GM23338 (cell line): ENCODE measurements around the gene G6PD. TPM values are rescaled to one million over a fixed set of nuclear protein-coding genes. Genes with fewer than 3 reads are reported as not detected.

Source experiments
- ATAC-seq: fragments of 200-7000 bp; cut with Tn5 transposase; 3 replicates; pipeline ENCODE4 v1.9.1; 2020
- DNase-seq: peaks from one replicate; pipeline ENCODE4 v3.0.0-alpha.2; 2015; ENCODE audit warnings: low spot score
- H2AFZ ChIP-seq: fragments of 200-600 bp; sonication (generic); 2 replicates; pipeline ENCODE4 v1.8.0; 2016; ENCODE audit warnings: antibody characterized with exemption, mild to moderate bottlenecking, moderate library complexity
- H3F3A ChIP-seq: fragments of 200-600 bp; sonication (generic); replicated peaks from 2 replicates; pipeline ENCODE4 v1.8.0; 2017; ENCODE audit warnings: antibody characterized with exemption, mixed run types, low read depth
- H3K27ac ChIP-seq: fragments of 200-600 bp; sonication (generic); 2 replicates; pipeline ENCODE4 v1.6.1; 2016; ENCODE audit warnings: low read depth
- H3K27me3 ChIP-seq: fragments of 200-600 bp; sonication (generic); 2 replicates; pipeline ENCODE4 v1.8.0; 2016; ENCODE audit warnings: mild to moderate bottlenecking, mixed run types, moderate library complexity; ENCODE audit not compliant: insufficient read depth
- H3K36me3 ChIP-seq: fragments of 200-600 bp; sonication (generic); 2 replicates; pipeline ENCODE4 v1.8.0; 2016; ENCODE audit warnings: mild to moderate bottlenecking; ENCODE audit not compliant: insufficient read depth
- H3K4me1 ChIP-seq: fragments of 200-600 bp; sonication (generic); 2 replicates; pipeline ENCODE4 v1.8.0; 2016; ENCODE audit warnings: mild to moderate bottlenecking, moderate library complexity; ENCODE audit not compliant: insufficient read depth
- H3K4me2 ChIP-seq: fragments of 200-600 bp; sonication (generic); 2 replicates; pipeline ENCODE4 v1.7.1; 2017; ENCODE audit warnings: mixed run types
- H3K4me3 ChIP-seq: fragments of 200-600 bp; sonication (generic); 2 replicates; pipeline ENCODE4 v1.6.1; 2016; ENCODE audit warnings: mixed run types
- H3K79me2 ChIP-seq: fragments of 200-600 bp; sonication (generic); replicated peaks from 2 replicates; pipeline ENCODE4 v1.8.0; 2017; ENCODE audit warnings: mild to moderate bottlenecking; ENCODE audit not compliant: insufficient read depth
- H3K9me2 ChIP-seq: fragments of 200-600 bp; sonication (generic); 2 replicates; pipeline ENCODE4 v1.8.0; 2017; ENCODE audit not compliant: insufficient read depth
- H4K20me1 ChIP-seq: fragments of 200-600 bp; sonication (generic); replicated peaks from 2 replicates; pipeline ENCODE4 v1.8.0; 2017; ENCODE audit warnings: mild to moderate bottlenecking; ENCODE audit not compliant: insufficient read depth
- H3K27ac Mint-ChIP-seq: 2 replicates; pipeline ENCODE4 v1.8.0; 2020; ENCODE audit warnings: inconsistent platforms, mild to moderate bottlenecking, moderate library complexity, mixed read lengths
- H3K27me3 Mint-ChIP-seq: 3 replicates; pipeline ENCODE4 v1.8.0; 2022; ENCODE audit warnings: low read depth, mild to moderate bottlenecking, moderate library complexity, mixed read lengths, inconsistent platforms; ENCODE audit not compliant: insufficient read depth, poor library complexity
- H3K36me3 Mint-ChIP-seq: 3 replicates; pipeline ENCODE4 v1.8.0; 2021; ENCODE audit warnings: low read depth, mild to moderate bottlenecking, inconsistent platforms, moderate library complexity, mixed read lengths
- H3K4me1 Mint-ChIP-seq: 3 replicates; pipeline ENCODE4 v1.8.0; 2020; ENCODE audit warnings: mild to moderate bottlenecking, inconsistent platforms, mixed read lengths
- H3K4me3 Mint-ChIP-seq: 3 replicates; pipeline ENCODE4 v1.8.0; 2021; ENCODE audit warnings: moderate library complexity, mild to moderate bottlenecking, inconsistent platforms, mixed read lengths
- H3K9me3 Mint-ChIP-seq: 3 replicates; pipeline ENCODE4 v1.8.0; 2020; ENCODE audit warnings: moderate library complexity, mild to moderate bottlenecking, inconsistent platforms, mixed read lengths
- CREB1 ChIP-seq: fragments of 250-450 bp; sonication (Bioruptor Pico); IDR thresholded peaks from 2 replicates; pipeline ENCODE4 v1.5.0; 2020; ENCODE audit warnings: low read depth, mild to moderate bottlenecking, moderate library complexity
- CTCF ChIP-seq, 2 experiments: fragments of 200-600 bp in 1 of 2; sonication (generic) in 1 of 2; conservative IDR thresholded peaks; 2 replicates each; pipeline versions ENCODE4 v1.5.1 to v1.6.1; 2016 to 2017; ENCODE audit warnings: antibody characterized with exemption in 2 of 2, low read depth in 2 of 2, mild to moderate bottlenecking in 2 of 2, moderate library complexity in 1 of 2
- EZH2 ChIP-seq: fragments of 200-600 bp; sonication (generic); IDR thresholded peaks from one replicate; pipeline ENCODE4 v1.8.0; 2017; ENCODE audit warnings: antibody characterized with exemption, mild to moderate bottlenecking, low read depth; ENCODE audit not compliant: unreplicated experiment
- EZH2phosphoT487 ChIP-seq: fragments of 200-600 bp; sonication (generic); IDR thresholded peaks from one replicate; pipeline ENCODE4 v1.8.1; 2018; ENCODE audit warnings: antibody characterized with exemption; ENCODE audit not compliant: unreplicated experiment
- JUNB ChIP-seq: IDR thresholded peaks from one replicate; pipeline ENCODE4 v1.6.1; 2016; ENCODE audit warnings: antibody characterized with exemption; ENCODE audit not compliant: unreplicated experiment
- NANOG ChIP-seq: IDR thresholded peaks from 2 replicates; pipeline ENCODE4 v1.6.1; 2016; ENCODE audit warnings: antibody characterized with exemption, borderline replicate concordance
- POLR2AphosphoS5 ChIP-seq: IDR thresholded peaks from 2 replicates; pipeline ENCODE4 v1.6.1; 2016; ENCODE audit warnings: antibody characterized with exemption, low read depth
- REST ChIP-seq: IDR thresholded peaks from one replicate; pipeline ENCODE4 v1.6.1; 2018; ENCODE audit warnings: antibody characterized with exemption; ENCODE audit not compliant: unreplicated experiment
- STAT1 ChIP-seq: IDR thresholded peaks from one replicate; pipeline ENCODE4 v1.6.1; 2016; ENCODE audit warnings: antibody characterized with exemption; ENCODE audit not compliant: unreplicated experiment
- ZNF114 ChIP-seq: fragments of 250-450 bp; sonication (Bioruptor Pico); IDR thresholded peaks from 2 replicates; pipeline ENCODE4 v1.5.0; 2020; ENCODE audit warnings: mild to moderate bottlenecking, moderate library complexity
- ZNF331 ChIP-seq: fragments of 250-450 bp; sonication (Bioruptor Pico); IDR thresholded peaks from 2 replicates; pipeline ENCODE4 v1.5.0; 2020; ENCODE audit warnings: low read depth, mild to moderate bottlenecking, moderate library complexity
- ZNF462 ChIP-seq: fragments of 250-450 bp; sonication (Bioruptor Pico); IDR thresholded peaks from 2 replicates; pipeline ENCODE4 v1.5.0; 2020; ENCODE audit warnings: mild to moderate bottlenecking, moderate library complexity
- polyA plus RNA-seq: library from polyadenylated mRNA; unstranded; fragments of >200 nt; fragmentation: Nextera tagmentation; extraction: Ambion mirVana; gene quantifications from 2 replicates; pipeline ENCODE4 v1.2.1, GENCODE V29; 2016
- total RNA-seq: library from RNA; depleted of rRNA; stranded (reverse); fragments of >200 nt; shearing (Covaris generic); gene quantifications from 2 replicates; pipeline ENCODE4 v1.2.3, GENCODE V29; 2014
- TF ChIP-seq, protein P1 (sequence below): IDR thresholded peaks from 2 replicates; pipeline ENCODE4 v1.6.1; 2016; ENCODE audit warnings: antibody characterized with exemption

Gene G6PD
- total and polyA plus RNA-seq, 2 experiments from 2014 or later, result 14.4 to 66.7 TPM

DNA sequence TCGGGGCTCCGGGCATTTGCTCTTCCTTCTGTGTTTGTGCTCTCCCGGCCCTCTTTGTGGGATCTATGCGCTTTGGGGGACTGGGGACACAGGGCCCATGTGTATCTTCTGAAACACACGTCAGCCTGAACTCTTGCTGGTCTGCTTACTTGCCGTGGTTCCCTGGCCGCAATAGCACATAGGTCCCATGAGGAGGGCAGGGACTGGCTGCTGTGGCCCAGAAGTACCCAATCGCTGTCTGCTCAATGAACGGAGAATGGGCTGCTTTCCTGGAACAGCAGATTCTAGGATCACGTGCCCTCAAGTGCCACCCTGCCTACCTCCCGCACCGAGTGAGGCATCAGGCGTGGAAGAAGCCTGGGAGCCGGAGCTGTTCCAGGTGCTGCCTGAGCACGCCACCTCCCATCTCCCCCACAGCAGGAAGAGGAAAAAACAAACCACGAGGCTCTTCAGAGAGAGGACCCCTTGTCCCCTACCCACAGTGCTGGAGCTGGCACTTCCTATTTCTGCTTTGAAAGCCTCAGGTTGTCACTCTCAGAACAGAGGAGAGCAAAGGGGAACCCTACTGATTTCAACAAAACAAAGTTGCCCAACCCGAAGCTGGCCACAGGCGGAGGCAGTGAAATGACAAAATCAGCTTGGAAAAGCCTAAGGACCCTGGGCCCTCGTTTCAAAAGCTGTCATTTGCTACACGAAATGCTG lies 3.8 kb downstream of the G6PD start:
- no peaks in the 10 kb centered on the region for H3K4me1 ChIP-seq
- H3K79me2 ChIP-seq, result peaks cover 4% of the 10 kb centered on the region
- H3K27ac ChIP-seq, result no peak overlapping the region
- no peaks in the 10 kb centered on the region for H3K36me3 ChIP-seq
- no peak overlapping the region for H3K4me3 Mint-ChIP-seq
- H3F3A ChIP-seq, result 0 out of 2 replicates have a peak, but pooled peaks cover 2% of the 10 kb centered on the region
- H3K4me1 Mint-ChIP-seq, result peaks cover 6% of the 10 kb centered on the region
- H3K27me3 ChIP-seq, result no peaks in the 10 kb centered on the region
- DNase-seq (no peak), ATAC-seq (no peak)
- no peak overlapping the region for H3K27ac Mint-ChIP-seq
- H3K9me3 Mint-ChIP-seq, result no peaks in the 10 kb centered on the region
- H3K36me3 Mint-ChIP-seq, result peaks cover 31% of the 10 kb centered on the region
- H4K20me1 ChIP-seq, result no peaks in the 10 kb centered on the region
- H3K4me3 ChIP-seq, result no peak overlapping the region
- no peak overlapping the region for H2AFZ ChIP-seq
- no peak overlapping the region for H3K4me2 ChIP-seq
- TF ChIP-seq NANOG (no peak), JUNB (no peak), ZNF331 (CRISPR knock-in tag) (no peak), EZH2phosphoT487 (no peak), REST (no peak), CTCF (conservative IDR thresholded peaks at IDR 0.05; ENCODE audit: low read depth in 2 of 2) (no peak), CREB1 (CRISPR knock-in tag) (no peak), EZH2 (no peak), ZNF462 (CRISPR knock-in tag) (no peak), POLR2AphosphoS5 (no peak), ZNF114 (CRISPR knock-in tag) (no peak), STAT1 (no peak)
- TF ChIP-seq, protein P1, sequence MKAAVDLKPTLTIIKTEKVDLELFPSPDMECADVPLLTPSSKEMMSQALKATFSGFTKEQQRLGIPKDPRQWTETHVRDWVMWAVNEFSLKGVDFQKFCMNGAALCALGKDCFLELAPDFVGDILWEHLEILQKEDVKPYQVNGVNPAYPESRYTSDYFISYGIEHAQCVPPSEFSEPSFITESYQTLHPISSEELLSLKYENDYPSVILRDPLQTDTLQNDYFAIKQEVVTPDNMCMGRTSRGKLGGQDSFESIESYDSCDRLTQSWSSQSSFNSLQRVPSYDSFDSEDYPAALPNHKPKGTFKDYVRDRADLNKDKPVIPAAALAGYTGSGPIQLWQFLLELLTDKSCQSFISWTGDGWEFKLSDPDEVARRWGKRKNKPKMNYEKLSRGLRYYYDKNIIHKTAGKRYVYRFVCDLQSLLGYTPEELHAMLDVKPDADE, result no peak
- no peaks in the 10 kb centered on the region for H3K9me2 ChIP-seq
- peaks cover 5% of the 10 kb centered on the region for H3K27me3 Mint-ChIP-seq
